ENCODE data around the gene GPR55.

The GPR55 gene

GRCh38 chr2:230895536-230896345, 29.3 kb downstream of the GPR55 start:
- no peaks in the 10 kb centered on the region for H3K27me3 ChIP-seq (ENCODE audit: insufficient read depth, low read length)
- H3K9ac ChIP-seq (ENCODE audit: low read depth, low read length), result no peak overlapping the region
- 93% methylated on average over 6 of the region's 6 CpGs for WGBS
- H3K4me3 ChIP-seq (ENCODE audit: low read length), result no peak overlapping the region
- H3K36me3 ChIP-seq (ENCODE audit: insufficient read depth, low read length), result no peaks in the 10 kb centered on the region
- no peak overlapping the region for H3K27ac ChIP-seq (ENCODE audit: low read depth, low read length)
- no peaks in the 10 kb centered on the region for H3K9me3 ChIP-seq (ENCODE audit: insufficient read depth, low read depth, low read length)
- H3K4me1 ChIP-seq (ENCODE audit: insufficient read depth, low read length), result peaks cover 22% of the 10 kb centered on the region

- 87% methylated on average over 19 of the region's 19 CpGs for WGBS
- no peaks in the 10 kb centered on the region for H3K27me3 ChIP-seq (ENCODE audit: insufficient read depth, low read length)
- H3K36me3 ChIP-seq (ENCODE audit: insufficient read depth, low read length), result no peaks in the 10 kb centered on the region
- H3K27ac ChIP-seq (ENCODE audit: low read depth, low read length), result no peak overlapping the region
- no peak overlapping the region for H3K9ac ChIP-seq (ENCODE audit: low read depth, low read length)
- H3K4me1 ChIP-seq (ENCODE audit: insufficient read depth, low read length), result peaks cover 14% of the 10 kb centered on the region
- H3K9me3 ChIP-seq (ENCODE audit: insufficient read depth, low read depth, low read length), result no peaks in the 10 kb centered on the region
- H3K4me3 ChIP-seq (ENCODE audit: low read length), result no peak overlapping the region
These were observed 30.9 kb downstream of the GPR55 start for GRCh38 chr2:230893841-230894781.

DNA sequence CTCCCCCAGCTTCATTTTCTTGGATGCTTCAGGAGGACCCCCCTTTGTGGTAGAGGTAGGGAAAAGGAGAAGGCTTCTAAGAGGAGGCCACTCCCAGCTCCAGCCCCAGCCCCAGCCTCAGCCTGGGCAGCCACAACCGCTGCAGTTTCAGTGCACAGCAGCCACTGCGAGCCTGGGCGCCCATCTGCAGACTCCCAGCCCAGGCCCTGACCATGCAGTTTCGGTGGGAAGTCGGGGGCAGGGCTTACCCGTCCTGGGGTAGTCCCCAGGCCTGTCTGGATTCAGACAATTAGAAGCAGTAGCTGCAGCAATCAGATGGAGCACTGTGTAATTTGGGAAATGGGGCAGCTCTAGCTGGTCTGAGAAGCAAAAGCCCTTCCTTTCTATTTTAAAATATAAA, 31.7 kb downstream of the GPR55 start:
- H3K27ac ChIP-seq (ENCODE audit: low read depth, low read length), result no peak overlapping the region
- H3K36me3 ChIP-seq (ENCODE audit: insufficient read depth, low read length), result no peaks in the 10 kb centered on the region
- no peak overlapping the region for H3K4me3 ChIP-seq (ENCODE audit: low read length)
- 64% methylated on average over 6 of the region's 6 CpGs for WGBS
- no peak overlapping the region for H3K9ac ChIP-seq (ENCODE audit: low read depth, low read length)
- no peaks in the 10 kb centered on the region for H3K9me3 ChIP-seq (ENCODE audit: insufficient read depth, low read depth, low read length)
- H3K27me3 ChIP-seq (ENCODE audit: insufficient read depth, low read length), result no peaks in the 10 kb centered on the region
- peaks cover 10% of the 10 kb centered on the region for H3K4me1 ChIP-seq (ENCODE audit: insufficient read depth, low read length)

GRCh38 chr2:230891509-230891908, 33.5 kb downstream of the GPR55 start:
- H3K36me3 ChIP-seq (ENCODE audit: insufficient read depth, low read length), result no peaks in the 10 kb centered on the region
- WGBS, result 83% methylated on average over 6 of the region's 6 CpGs
- peaks cover 19% of the 10 kb centered on the region for H3K4me1 ChIP-seq (ENCODE audit: insufficient read depth, low read length)
- H3K9ac ChIP-seq (ENCODE audit: low read depth, low read length), result no peak overlapping the region
- H3K27me3 ChIP-seq (ENCODE audit: insufficient read depth, low read length), result no peaks in the 10 kb centered on the region
- H3K27ac ChIP-seq (ENCODE audit: low read depth, low read length), result no peak overlapping the region
- no peak overlapping the region for H3K4me3 ChIP-seq (ENCODE audit: low read length)
- H3K9me3 ChIP-seq (ENCODE audit: insufficient read depth, low read depth, low read length), result no peaks in the 10 kb centered on the region

- no peaks in the 10 kb centered on the region for H3K9me3 ChIP-seq (ENCODE audit: insufficient read depth, low read depth, low read length)
- H3K27me3 ChIP-seq (ENCODE audit: insufficient read depth, low read length), result no peaks in the 10 kb centered on the region
- no peak overlapping the region for H3K9ac ChIP-seq (ENCODE audit: low read depth, low read length)
- WGBS, result 64% methylated on average over 5 of the region's 5 CpGs
- H3K36me3 ChIP-seq (ENCODE audit: insufficient read depth, low read length), result no peaks in the 10 kb centered on the region
- H3K4me1 ChIP-seq (ENCODE audit: insufficient read depth, low read length), result peaks cover 23% of the 10 kb centered on the region
- no peak overlapping the region for H3K27ac ChIP-seq (ENCODE audit: low read depth, low read length)
- H3K4me3 ChIP-seq (ENCODE audit: low read length), result no peak overlapping the region
These were observed 34.0 kb downstream of the GPR55 start for GRCh38 chr2:230891064-230891463.

DNA sequence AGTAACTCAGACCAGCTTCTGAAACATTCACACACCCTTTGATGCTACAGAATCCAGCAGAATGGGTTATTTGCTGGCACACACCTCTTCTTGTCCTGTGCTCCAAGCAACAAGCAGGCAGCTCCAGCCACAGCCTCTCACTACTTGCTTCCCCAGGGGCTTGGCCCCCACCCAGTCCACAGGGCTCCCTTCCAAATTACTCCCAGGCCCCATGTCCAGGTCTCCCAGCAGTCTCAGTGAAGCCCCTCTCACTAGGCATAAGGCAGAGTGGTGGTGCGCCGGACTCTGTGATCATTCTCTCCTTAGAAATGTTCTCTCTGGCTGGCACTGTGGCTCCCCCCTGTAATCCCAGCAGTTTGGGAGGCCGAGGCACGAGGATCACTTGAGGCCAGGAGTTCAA, 34.4 kb downstream of the GPR55 start:
- no peaks in the 10 kb centered on the region for H3K9me3 ChIP-seq (ENCODE audit: insufficient read depth, low read depth, low read length)
- no peak overlapping the region for H3K27ac ChIP-seq (ENCODE audit: low read depth, low read length)
- 98% methylated on average over 4 of the region's 4 CpGs for WGBS
- no peaks in the 10 kb centered on the region for H3K36me3 ChIP-seq (ENCODE audit: insufficient read depth, low read length)
- H3K4me3 ChIP-seq (ENCODE audit: low read length), result no peak overlapping the region
- peaks cover 27% of the 10 kb centered on the region for H3K4me1 ChIP-seq (ENCODE audit: insufficient read depth, low read length)
- no peak overlapping the region for H3K9ac ChIP-seq (ENCODE audit: low read depth, low read length)
- no peaks in the 10 kb centered on the region for H3K27me3 ChIP-seq (ENCODE audit: insufficient read depth, low read length)

DNA sequence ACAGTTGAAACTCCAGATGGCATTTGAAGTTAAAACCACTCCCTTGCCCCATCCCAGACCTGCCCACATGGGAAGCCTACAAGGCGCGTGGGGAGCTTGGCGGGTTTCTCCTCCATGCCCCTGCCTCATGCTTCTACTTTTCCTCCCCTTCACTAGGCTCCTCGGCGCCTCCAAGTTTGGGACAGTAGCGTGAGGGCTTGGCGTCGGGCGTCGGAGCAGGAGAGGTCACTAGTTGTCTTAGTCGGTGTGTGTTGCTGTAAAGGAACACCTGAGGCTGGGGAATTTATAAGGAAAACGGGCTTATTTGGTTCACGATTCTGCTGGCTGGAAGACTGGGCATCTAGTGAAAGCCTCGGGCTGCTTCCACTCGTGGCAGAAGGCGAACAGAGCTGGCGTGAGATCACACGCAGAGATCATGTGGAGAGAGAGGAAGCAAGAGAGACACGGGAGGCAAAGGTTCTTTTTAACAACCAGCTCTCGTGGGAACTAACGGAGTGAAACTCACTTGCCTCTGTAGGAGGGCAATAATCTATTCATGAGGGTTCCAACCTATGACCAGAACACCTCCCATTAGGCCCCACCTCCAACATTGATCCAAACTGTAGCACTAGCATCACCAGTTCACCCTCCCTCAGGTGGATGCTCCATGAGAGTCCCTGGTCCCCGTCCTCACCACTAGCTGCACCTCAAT, 35.0 kb downstream of the GPR55 start:
- H3K4me1 ChIP-seq (ENCODE audit: insufficient read depth, low read length), result peaks cover 28% of the 10 kb centered on the region
- no peak overlapping the region for H3K4me3 ChIP-seq (ENCODE audit: low read length)
- H3K27ac ChIP-seq (ENCODE audit: low read depth, low read length), result no peak overlapping the region
- H3K9ac ChIP-seq (ENCODE audit: low read depth, low read length), result no peak overlapping the region
- no peaks in the 10 kb centered on the region for H3K9me3 ChIP-seq (ENCODE audit: insufficient read depth, low read depth, low read length)
- no peaks in the 10 kb centered on the region for H3K27me3 ChIP-seq (ENCODE audit: insufficient read depth, low read length)
- WGBS, result 92% methylated on average over 22 of the region's 22 CpGs
- H3K36me3 ChIP-seq (ENCODE audit: insufficient read depth, low read length), result no peaks in the 10 kb centered on the region

DNA sequence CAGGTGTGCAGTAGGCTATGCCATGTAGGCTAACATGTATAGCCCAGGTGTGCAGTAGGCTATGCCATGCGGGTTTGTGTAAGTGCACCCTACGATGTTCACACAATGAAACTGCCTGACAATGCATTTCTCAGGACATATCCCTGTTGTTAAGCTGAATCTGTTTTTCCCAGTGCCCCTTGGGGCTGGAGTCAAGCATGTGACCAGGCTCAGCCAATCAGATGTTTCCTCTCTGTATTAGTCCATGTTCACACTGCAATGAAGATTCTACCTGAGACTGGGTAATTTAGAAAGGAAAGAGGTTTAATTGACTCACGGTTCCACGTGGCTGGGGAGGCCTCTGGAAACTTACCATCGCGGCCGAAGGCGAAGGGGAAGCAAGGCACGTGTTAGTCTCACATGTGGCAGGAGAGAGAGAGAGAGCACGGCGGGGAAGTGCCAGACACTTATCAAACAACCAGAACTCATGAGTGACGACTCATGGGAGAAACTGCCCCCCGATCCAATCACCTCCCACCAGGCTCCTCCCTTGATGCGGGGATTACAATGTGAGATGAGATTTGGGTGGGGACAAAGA, 36.1 kb downstream of the GPR55 start:
- no peak overlapping the region for H3K4me3 ChIP-seq (ENCODE audit: low read length)
- no peaks in the 10 kb centered on the region for H3K36me3 ChIP-seq (ENCODE audit: insufficient read depth, low read length)
- peaks cover 26% of the 10 kb centered on the region for H3K4me1 ChIP-seq (ENCODE audit: insufficient read depth, low read length)
- H3K27ac ChIP-seq (ENCODE audit: low read depth, low read length), result no peak overlapping the region
- H3K9ac ChIP-seq (ENCODE audit: low read depth, low read length), result no peak overlapping the region
- no peaks in the 10 kb centered on the region for H3K9me3 ChIP-seq (ENCODE audit: insufficient read depth, low read depth, low read length)
- H3K27me3 ChIP-seq (ENCODE audit: insufficient read depth, low read length), result no peaks in the 10 kb centered on the region
- WGBS, result 96% methylated on average over 9 of the region's 14 CpGs

- Histone ChIP-seq H3K36me3 (ENCODE audit: insufficient read depth, low read length) (no peaks in the 10 kb centered on the region), H3K27me3 (ENCODE audit: insufficient read depth, low read length) (no peaks in the 10 kb centered on the region), H3K4me3 (ENCODE audit: low read length) (no peak overlapping the region), H3K9ac (ENCODE audit: low read depth, low read length) (no peak overlapping the region), H3K9me3 (ENCODE audit: insufficient read depth, low read depth, low read length) (no peaks in the 10 kb centered on the region), H3K27ac (ENCODE audit: low read depth, low read length) (no peak overlapping the region), H3K4me1 (ENCODE audit: insufficient read depth, low read length) (peaks cover 17% of the 10 kb centered on the region; the same call in 1 of the 2 replicates)
- WGBS, result 82% methylated on average over 6 of the region's 7 CpGs
These were observed 37.7 kb downstream of the GPR55 start for GRCh38 chr2:230887342-230887741.

GRCh38 chr2:230886671-230887071, 38.4 kb downstream of the GPR55 start:
- no peaks in the 10 kb centered on the region for H3K9me3 ChIP-seq (ENCODE audit: insufficient read depth, low read depth, low read length)
- 61% methylated on average over 12 of the region's 14 CpGs for WGBS
- H3K27me3 ChIP-seq (ENCODE audit: insufficient read depth, low read length), result no peaks in the 10 kb centered on the region
- no peaks in the 10 kb centered on the region for H3K36me3 ChIP-seq (ENCODE audit: insufficient read depth, low read length)
- peaks cover 17% of the 10 kb centered on the region; the same call in 1 of the 2 replicates for H3K4me1 ChIP-seq (ENCODE audit: insufficient read depth, low read length)
- H3K9ac ChIP-seq (ENCODE audit: low read depth, low read length), result no peak overlapping the region
- no peak overlapping the region for H3K27ac ChIP-seq (ENCODE audit: low read depth, low read length)
- H3K4me3 ChIP-seq (ENCODE audit: low read length), result no peak overlapping the region
